ENCODE measurements around the gene ANGEL1.

GRCh38 chr14:76761960-76762410 is 50.7 kb downstream of the ANGEL1 start:
- no peak for TF ChIP-seq CTCF (IDR thresholded peaks at IDR 0.05)
- TF ChIP-seq EP300 (IDR thresholded peaks at IDR 0.05) = no peak
